Measurements from ENCODE around the gene PPT2. TPM values are rescaled to one million over a fixed set of nuclear protein-coding genes. Genes with fewer than 3 reads are reported as not detected.

The PPT2 gene
- 10 to 100 TPM; 14.9 to 31.4 (median 20.8) TPM for total RNA-seq

GRCh38 chr6:32153564-32154513 is at the start of gene PPT2:
PPT2 (plus strand) TSS chr6:32154141; CDS start chr6:32154595, 454 bp downstream.
- peak within 1 kb of the TSS; percentile 90 to 94 (median 93) for H3K27ac ChIP-seq (replicated peaks in 1 of 4)
- TF ChIP-seq POLR2AphosphoS5 (IDR thresholded peaks at IDR 0.05) (peak; percentile 84 to 94), EP300 (IDR thresholded peaks at IDR 0.05) (no peak), CTCF (IDR thresholded peaks at IDR 0.05) (peak in 2 of 3 experiments; percentile 27 to 30), POLR2A (IDR thresholded peaks at IDR 0.05; ENCODE audit: low read depth) (peak; percentile 36)
- H3K9me3 ChIP-seq: no peaks in the 10 kb centered on the region
- intact Hi-C loops (cut with DNase I): loop anchor here (2.0 kb wide), 1 partner anchor 35 kb away; no protein-coding TSS in a partner anchor
- peak within 1 kb of the TSS; percentile 76 to 84 (median 80) for H3K4me3 ChIP-seq
- WGBS: 3% methylated on average over 46 of the region's 52 CpGs
- H3K36me3 ChIP-seq: peaks cover 12 to 41% (median 37%) of the 10 kb centered on the region in 4 donors
- peaks cover 36 to 73% (median 63%) of the 10 kb centered on the region in 4 donors for H3K4me1 ChIP-seq
- no peaks in the 10 kb centered on the region for H3K27me3 ChIP-seq
- peak; percentile 98 for DNase-seq (ENCODE audit: extremely low spot score)

GRCh38 chr6:32105433-32105832 is 48.5 kb upstream of the PPT2 start:
- Histone ChIP-seq H3K9me3 (no peaks in the 10 kb centered on the region), H3K27ac (replicated peaks in 1 of 4) (peak overlapping the region in 1 of 4 donors; percentile 81), H3K36me3 (peaks cover 0 to 9% (median 0%) of the 10 kb centered on the region in 4 donors), H3K27me3 (no peaks in the 10 kb centered on the region), H3K4me3 (no peak overlapping the region), H3K4me1 (peaks cover 33 to 56% (median 52%) of the 10 kb centered on the region in 4 donors)
- WGBS: 50% methylated on average over 4 of the region's 4 CpGs
- no peak for DNase-seq (ENCODE audit: extremely low spot score)
- TF ChIP-seq CTCF (IDR thresholded peaks at IDR 0.05): no peak
- no peak for TF ChIP-seq POLR2A (IDR thresholded peaks at IDR 0.05; ENCODE audit: low read depth)
- no peak for TF ChIP-seq POLR2AphosphoS5 (IDR thresholded peaks at IDR 0.05)
- TF ChIP-seq EP300 (IDR thresholded peaks at IDR 0.05): no peak
- intact Hi-C loops (cut with DNase I): no loop called here

- no peak for DNase-seq (ENCODE audit: extremely low spot score)
- peaks cover 0 to 2% (median 0%) of the 10 kb centered on the region in 4 donors for H3K36me3 ChIP-seq
- intact Hi-C loops (cut with DNase I): no loop called here
- peaks cover 48 to 76% (median 71%) of the 10 kb centered on the region in 4 donors for H3K4me1 ChIP-seq
- H3K4me3 ChIP-seq: peak overlapping the region; percentile 45 to 61 (median 52)
- no peaks in the 10 kb centered on the region for H3K9me3 ChIP-seq
- no peaks in the 10 kb centered on the region for H3K27me3 ChIP-seq
- TF ChIP-seq CTCF (IDR thresholded peaks at IDR 0.05) (no peak), EP300 (IDR thresholded peaks at IDR 0.05) (no peak), POLR2AphosphoS5 (IDR thresholded peaks at IDR 0.05) (no peak), POLR2A (IDR thresholded peaks at IDR 0.05; ENCODE audit: low read depth) (no peak)
- 60% methylated on average over 1 of the region's 1 CpG for WGBS
- H3K27ac ChIP-seq (replicated peaks in 1 of 4): peak overlapping the region; percentile 77 to 83 (median 81)
Observed at GRCh38 chr6:32107406-32107805, 46.5 kb upstream of the PPT2 start.

- WGBS: 3% methylated on average over 10 of the region's 15 CpGs
- Histone ChIP-seq H3K4me3 (peak overlapping the region; percentile 45 to 61 (median 52)), H3K36me3 (no peaks in the 10 kb centered on the region), H3K9me3 (no peaks in the 10 kb centered on the region), H3K27me3 (no peaks in the 10 kb centered on the region), H3K27ac (replicated peaks in 1 of 4) (peak overlapping the region; percentile 77 to 83 (median 81)), H3K4me1 (peaks cover 55 to 83% (median 79%) of the 10 kb centered on the region in 4 donors)
- intact Hi-C loops (cut with DNase I): no loop called here
- no peak for TF ChIP-seq CTCF (IDR thresholded peaks at IDR 0.05)
- TF ChIP-seq POLR2A (IDR thresholded peaks at IDR 0.05; ENCODE audit: low read depth): no peak
- peak; percentile 54 to 69 for TF ChIP-seq POLR2AphosphoS5 (IDR thresholded peaks at IDR 0.05)
- TF ChIP-seq EP300 (IDR thresholded peaks at IDR 0.05): peak; percentile 22
- peak; percentile 96 for DNase-seq (ENCODE audit: extremely low spot score)
Observed at GRCh38 chr6:32108094-32108627, 45.8 kb upstream of the PPT2 start.
